OCI-LY1 (cell line): ENCODE data around the gene MYL6.

ENCODE experiments used
- H2AFZ ChIP-seq: fragments of 200-600 bp; sonication (generic), shearing (Covaris generic); 2 replicates; pipeline ENCODE4 v1.6.0; 2014; ENCODE audit warnings: antibody characterized with exemption, mild to moderate bottlenecking, low read length
- H3F3A ChIP-seq: fragments of 200-600 bp; sonication (generic), shearing (Covaris generic); 2 replicates; pipeline ENCODE4 v1.6.0; 2014; ENCODE audit warnings: mild to moderate bottlenecking, antibody characterized with exemption, low read length, moderate library complexity; ENCODE audit not compliant: insufficient read depth
- H3K27ac ChIP-seq: fragments of 200-600 bp; sonication (generic); 2 replicates; pipeline ENCODE4 v1.5.1; 2014; ENCODE audit warnings: low read length, mixed run types, mild to moderate bottlenecking, low read depth; ENCODE audit not compliant: poor library complexity, severe bottlenecking
- H3K27me3 ChIP-seq: fragments of 200-600 bp; sonication (generic); 2 replicates; pipeline ENCODE4 v1.6.0; 2014; ENCODE audit warnings: antibody characterized with exemption, mild to moderate bottlenecking, low read length, moderate library complexity; ENCODE audit not compliant: insufficient read depth
- H3K36me3 ChIP-seq: fragments of 200-600 bp; sonication (generic); 2 replicates; pipeline ENCODE4 v1.6.1; 2014; ENCODE audit warnings: mild to moderate bottlenecking, antibody characterized with exemption, low read length, moderate library complexity, mixed read lengths; ENCODE audit not compliant: insufficient read depth
- H3K4me1 ChIP-seq: fragments of 200-600 bp; sonication (generic); 2 replicates; pipeline ENCODE4 v1.5.1; 2014; ENCODE audit warnings: mild to moderate bottlenecking, low read length, moderate library complexity; ENCODE audit not compliant: insufficient read depth, severe bottlenecking
- H3K4me2 ChIP-seq: fragments of 200-600 bp; sonication (generic), shearing (Covaris generic); 2 replicates; pipeline ENCODE4 v1.6.1; 2014; ENCODE audit warnings: low read length
- H3K4me3 ChIP-seq: fragments of 200-600 bp; sonication (generic); 2 replicates; pipeline ENCODE4 v1.5.1; 2014; ENCODE audit warnings: low read length, low read depth, mild to moderate bottlenecking, mixed read lengths; ENCODE audit not compliant: poor library complexity, severe bottlenecking
- H3K79me2 ChIP-seq: fragments of 200-600 bp; shearing (Covaris generic); 2 replicates; pipeline ENCODE4 v1.6.1; 2016; ENCODE audit warnings: mixed run types, low read length, mixed read lengths; ENCODE audit not compliant: insufficient read depth
- H3K9ac ChIP-seq: fragments of 200-600 bp; sonication (generic), shearing (Covaris generic); 2 replicates; pipeline ENCODE4 v1.6.1; 2014; ENCODE audit warnings: mild to moderate bottlenecking, low read length, mixed read lengths
- H3K9me2 ChIP-seq: fragments of 200-600 bp; sonication (generic), shearing (Covaris generic); 2 replicates; pipeline ENCODE4 v1.6.1; 2014; ENCODE audit warnings: low read depth, mild to moderate bottlenecking, low read length, mixed read lengths
- H3K9me3 ChIP-seq: fragments of 200-600 bp; shearing (Covaris generic); 2 replicates; pipeline ENCODE4 v1.6.1; 2014; ENCODE audit warnings: low read length, mixed read lengths
- H4K20me1 ChIP-seq: fragments of 200-600 bp; sonication (generic), shearing (Covaris generic); 2 replicates; pipeline ENCODE4 v1.6.0; 2016; ENCODE audit warnings: mild to moderate bottlenecking, low read length; ENCODE audit not compliant: insufficient read depth
- EZH2 ChIP-seq: fragments of 200-600 bp; sonication (generic), shearing (Covaris generic); IDR thresholded peaks from 2 replicates; pipeline ENCODE4 v1.8.0; 2017; ENCODE audit warnings: borderline replicate concordance, mixed run types, mild to moderate bottlenecking, antibody characterized with exemption, low read length, moderate library complexity, mixed read lengths
- TF ChIP-seq, protein P1 (sequence below): fragments of 200-600 bp; sonication (generic), shearing (Covaris generic); IDR thresholded peaks from 2 replicates; pipeline ENCODE4 v1.5.1; 2017; ENCODE audit warnings: mild to moderate bottlenecking, antibody characterized with exemption, low read length, moderate library complexity, mixed read lengths

Gene MYL6

DNA sequence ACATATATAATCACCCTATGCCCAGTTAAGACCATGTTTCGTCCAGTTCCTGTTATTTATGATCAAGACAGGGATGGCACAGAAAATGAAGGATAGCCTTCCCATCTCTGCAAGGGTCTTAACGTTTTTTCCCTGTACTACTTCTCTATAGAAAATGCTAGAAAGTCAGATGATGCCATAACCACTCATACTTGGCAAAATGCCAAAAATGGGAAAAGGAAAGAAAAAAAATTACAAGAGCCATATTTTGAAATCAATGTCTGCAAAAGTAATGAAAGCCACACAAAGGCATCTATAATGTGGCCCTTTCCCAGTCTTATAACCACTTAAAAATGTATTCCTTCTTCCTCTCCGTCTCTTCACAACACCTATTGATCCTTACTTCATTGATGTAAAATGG is 7.6 kb upstream of the MYL6 start:
- H3K27ac ChIP-seq, result no peak overlapping the region

DNA sequence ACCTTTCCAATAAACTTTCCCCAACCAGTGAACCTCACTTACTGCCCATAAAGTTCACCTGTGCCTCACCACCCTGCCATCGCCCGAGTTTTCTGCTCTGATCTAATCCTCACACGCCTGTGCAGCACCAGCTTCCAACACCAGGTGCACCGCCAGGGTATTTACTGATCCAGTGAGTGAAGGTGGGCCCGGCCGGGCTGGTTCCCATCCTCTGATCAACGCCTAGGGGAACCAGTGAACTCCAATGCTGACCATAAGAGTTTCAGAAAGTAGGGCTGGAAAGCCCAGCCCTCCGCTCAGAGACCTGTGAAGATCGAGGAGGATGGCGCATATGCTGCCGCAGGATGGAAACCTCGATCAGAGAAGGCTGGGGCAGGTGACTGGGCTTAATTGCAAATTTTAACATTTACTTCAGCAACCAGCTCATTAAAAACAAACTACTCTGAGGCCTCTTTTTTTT is 6.5 kb upstream of the MYL6 start:
- Histone ChIP-seq H4K20me1 (no peaks in the 10 kb centered on the region), H3K9ac (peak overlapping the region; percentile 88), H3K9me3 (no peaks in the 10 kb centered on the region), H3K4me1 (peaks cover 30% of the 10 kb centered on the region), H2AFZ (peak overlapping the region; percentile 24; the same call in 1 of the 2 replicates), H3K9me2 (no peaks in the 10 kb centered on the region), H3K36me3 (peaks cover 6% of the 10 kb centered on the region; the same call in 1 of the 2 replicates), H3F3A (no peaks in the 10 kb centered on the region), H3K4me3 (peak overlapping the region; percentile 77), H3K4me2 (peak overlapping the region; percentile 91), H3K27me3 (no peaks in the 10 kb centered on the region), H3K27ac (peak overlapping the region; percentile 91), H3K79me2 (no peaks in the 10 kb centered on the region)
- no peak for TF ChIP-seq EZH2
- TF ChIP-seq, protein P1, sequence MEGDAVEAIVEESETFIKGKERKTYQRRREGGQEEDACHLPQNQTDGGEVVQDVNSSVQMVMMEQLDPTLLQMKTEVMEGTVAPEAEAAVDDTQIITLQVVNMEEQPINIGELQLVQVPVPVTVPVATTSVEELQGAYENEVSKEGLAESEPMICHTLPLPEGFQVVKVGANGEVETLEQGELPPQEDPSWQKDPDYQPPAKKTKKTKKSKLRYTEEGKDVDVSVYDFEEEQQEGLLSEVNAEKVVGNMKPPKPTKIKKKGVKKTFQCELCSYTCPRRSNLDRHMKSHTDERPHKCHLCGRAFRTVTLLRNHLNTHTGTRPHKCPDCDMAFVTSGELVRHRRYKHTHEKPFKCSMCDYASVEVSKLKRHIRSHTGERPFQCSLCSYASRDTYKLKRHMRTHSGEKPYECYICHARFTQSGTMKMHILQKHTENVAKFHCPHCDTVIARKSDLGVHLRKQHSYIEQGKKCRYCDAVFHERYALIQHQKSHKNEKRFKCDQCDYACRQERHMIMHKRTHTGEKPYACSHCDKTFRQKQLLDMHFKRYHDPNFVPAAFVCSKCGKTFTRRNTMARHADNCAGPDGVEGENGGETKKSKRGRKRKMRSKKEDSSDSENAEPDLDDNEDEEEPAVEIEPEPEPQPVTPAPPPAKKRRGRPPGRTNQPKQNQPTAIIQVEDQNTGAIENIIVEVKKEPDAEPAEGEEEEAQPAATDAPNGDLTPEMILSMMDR, result peak; percentile 62

More for the DNA sequence above, 7.6 kb upstream of the MYL6 start:
- Histone ChIP-seq H3K9me3 (no peaks in the 10 kb centered on the region), H3K4me2 (no peak overlapping the region), H3K36me3 (peaks cover 3% of the 10 kb centered on the region; the same call in 1 of the 2 replicates), H3K4me1 (peaks cover 30% of the 10 kb centered on the region), H3K9ac (no peak overlapping the region), H3K27me3 (no peaks in the 10 kb centered on the region), H3K4me3 (no peak overlapping the region), H3K79me2 (no peaks in the 10 kb centered on the region), H3F3A (no peaks in the 10 kb centered on the region), H2AFZ (no peak overlapping the region), H4K20me1 (no peaks in the 10 kb centered on the region), H3K9me2 (no peaks in the 10 kb centered on the region)
- no peak for TF ChIP-seq EZH2
- TF ChIP-seq, protein P1, result no peak

DNA sequence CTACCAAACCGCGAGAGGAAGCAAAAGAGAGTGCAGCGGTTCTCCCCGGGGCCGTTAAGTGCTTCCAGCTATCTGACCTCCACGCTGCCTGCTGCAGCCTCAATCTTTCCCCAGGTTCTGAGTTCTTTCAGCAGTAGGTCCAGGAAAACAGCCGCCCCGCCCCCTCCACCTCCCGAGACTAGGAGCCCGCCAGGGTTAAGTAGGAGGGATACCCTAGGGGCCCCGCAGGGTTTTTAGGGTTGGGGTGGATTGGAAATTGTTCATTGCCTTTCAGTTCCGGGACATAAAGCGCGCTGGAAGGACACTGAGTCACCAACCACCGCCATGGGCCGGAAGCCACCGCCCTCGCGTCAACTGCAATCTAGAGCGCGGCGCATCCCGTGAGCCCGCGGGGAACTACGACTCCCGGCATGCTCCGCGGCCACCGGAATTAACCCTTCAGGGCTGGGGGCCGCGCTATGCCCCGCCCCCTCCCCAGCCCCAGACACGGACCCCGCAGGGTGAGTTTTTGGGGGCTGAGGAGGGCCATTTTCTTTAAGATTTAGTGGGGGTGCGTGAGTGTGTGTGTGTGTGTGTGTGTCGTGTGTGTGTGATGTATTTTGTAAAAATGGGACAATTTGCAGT is 5.9 kb upstream of the MYL6 start, which contains the start of gene MYL6B:
Gene MYL6B (plus strand): TSS at position 456 of the 624 bp plus-strand sequence. CDS start 1,332 bp downstream, outside the sequence.
- Histone ChIP-seq H3K27ac (peak within 1 kb of the TSS; percentile 91), H3F3A (no peaks in the 10 kb centered on the region)

More for the DNA sequence above, 5.9 kb upstream of the MYL6 start, which contains the start of gene MYL6B:
- TF ChIP-seq EZH2, result no peak
- TF ChIP-seq, protein P1, result no peak
- H2AFZ ChIP-seq, result peak within 1 kb of the TSS; percentile 24; the same call in 1 of the 2 replicates
- H3K79me2 ChIP-seq, result no peaks in the 10 kb centered on the region
- peak within 1 kb of the TSS; percentile 77 for H3K4me3 ChIP-seq
- H3K4me2 ChIP-seq, result peak within 1 kb of the TSS; percentile 91
- H4K20me1 ChIP-seq, result no peaks in the 10 kb centered on the region
- H3K36me3 ChIP-seq, result peaks cover 6% of the 10 kb centered on the region; the same call in 1 of the 2 replicates
- no peaks in the 10 kb centered on the region for H3K9me3 ChIP-seq
- peak within 1 kb of the TSS; percentile 88 for H3K9ac ChIP-seq
- H3K27me3 ChIP-seq, result no peaks in the 10 kb centered on the region
- H3K4me1 ChIP-seq, result peaks cover 36% of the 10 kb centered on the region
- H3K9me2 ChIP-seq, result no peaks in the 10 kb centered on the region
